ENCODE data around the gene NFKBIA. TPM values are rescaled to one million over a fixed set of nuclear protein-coding genes. Genes with fewer than 3 reads are reported as not detected.

NFKBIA gene
- polyA plus RNA-seq, 1 donor (not counting 4 experiments of a cell fraction or from before 2014, with no cell fraction given): 123 TPM

DNA sequence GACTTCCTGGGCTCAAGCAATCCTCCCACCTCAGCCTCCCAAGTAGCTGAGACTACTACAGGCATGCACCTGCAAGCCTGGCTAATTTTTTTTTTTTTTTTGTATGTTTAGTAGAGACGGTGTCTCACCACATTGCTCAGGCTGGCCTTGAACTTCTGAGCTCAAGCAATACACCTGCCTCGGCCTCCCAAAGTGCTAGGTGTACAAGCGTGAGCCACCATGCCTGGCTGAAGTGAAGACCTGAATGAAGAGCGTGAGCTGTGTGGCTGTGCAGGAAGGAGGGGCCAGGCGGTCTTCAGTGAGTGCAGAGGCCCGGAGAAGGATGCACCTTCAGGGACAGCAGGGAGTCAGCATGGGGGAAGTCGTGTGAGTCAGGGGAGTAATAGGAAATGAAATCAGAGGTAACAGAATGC is 14.9 kb upstream of the NFKBIA start:
- H3K9ac ChIP-seq (ENCODE audit: control insufficient read depth, extremely low read depth, insufficient read depth, low read length): no peak overlapping the region
- H3K4me3 ChIP-seq (ENCODE audit: control insufficient read depth in 2 of 3, extremely low read depth in 1 of 3, insufficient read depth in 2 of 3, low read depth in 1 of 3, low read length in 3 of 3): no peak overlapping the region
- no peak for FAIRE-seq
- H4K20me1 ChIP-seq (ENCODE audit: control insufficient read depth, extremely low read depth, insufficient read depth, low read length): no peaks in the 10 kb centered on the region
- no peaks in the 10 kb centered on the region for H3K27me3 ChIP-seq (ENCODE audit: control insufficient read depth, extremely low read depth, insufficient read depth, low read length)
- H3K27ac ChIP-seq (ENCODE audit: control insufficient read depth, insufficient read depth, low read length): no peak overlapping the region
- H3K9me1 ChIP-seq (ENCODE audit: control insufficient read depth, extremely low read depth, insufficient read depth, low read length): no peaks in the 10 kb centered on the region
- no peaks in the 10 kb centered on the region for H3K36me3 ChIP-seq (ENCODE audit: control insufficient read depth in 2 of 2, extremely low read depth in 1 of 2, insufficient read depth in 2 of 2, low read length in 2 of 2)
- TF ChIP-seq, protein P1, sequence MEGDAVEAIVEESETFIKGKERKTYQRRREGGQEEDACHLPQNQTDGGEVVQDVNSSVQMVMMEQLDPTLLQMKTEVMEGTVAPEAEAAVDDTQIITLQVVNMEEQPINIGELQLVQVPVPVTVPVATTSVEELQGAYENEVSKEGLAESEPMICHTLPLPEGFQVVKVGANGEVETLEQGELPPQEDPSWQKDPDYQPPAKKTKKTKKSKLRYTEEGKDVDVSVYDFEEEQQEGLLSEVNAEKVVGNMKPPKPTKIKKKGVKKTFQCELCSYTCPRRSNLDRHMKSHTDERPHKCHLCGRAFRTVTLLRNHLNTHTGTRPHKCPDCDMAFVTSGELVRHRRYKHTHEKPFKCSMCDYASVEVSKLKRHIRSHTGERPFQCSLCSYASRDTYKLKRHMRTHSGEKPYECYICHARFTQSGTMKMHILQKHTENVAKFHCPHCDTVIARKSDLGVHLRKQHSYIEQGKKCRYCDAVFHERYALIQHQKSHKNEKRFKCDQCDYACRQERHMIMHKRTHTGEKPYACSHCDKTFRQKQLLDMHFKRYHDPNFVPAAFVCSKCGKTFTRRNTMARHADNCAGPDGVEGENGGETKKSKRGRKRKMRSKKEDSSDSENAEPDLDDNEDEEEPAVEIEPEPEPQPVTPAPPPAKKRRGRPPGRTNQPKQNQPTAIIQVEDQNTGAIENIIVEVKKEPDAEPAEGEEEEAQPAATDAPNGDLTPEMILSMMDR (optimal IDR thresholded peaks at IDR 0.05 in 1 of 3, IDR thresholded peaks at IDR 0.05 in 1 of 3, conservative IDR thresholded peaks at IDR 0.05 in 1 of 3; ENCODE audit: extremely low read depth in 1 of 3, insufficient read depth in 2 of 3, low read length in 3 of 3): no peak
- no peak for TF ChIP-seq EZH2 (IDR thresholded peaks at IDR 0.05; ENCODE audit: low read length)
- H3K79me2 ChIP-seq (ENCODE audit: control insufficient read depth, insufficient read depth, low read length): no peaks in the 10 kb centered on the region
- H3K9me3 ChIP-seq (ENCODE audit: control insufficient read depth, low read depth, low read length): no peaks in the 10 kb centered on the region
- peak overlapping the region; percentile 34 for H3K4me2 ChIP-seq (ENCODE audit: control insufficient read depth, extremely low read depth, insufficient read depth, low read depth, low read length)
- peaks cover 8% of the 10 kb centered on the region for H3K4me1 ChIP-seq (ENCODE audit: control insufficient read depth, extremely low read depth, insufficient read depth, low read length)
- no peak for DNase-seq (ENCODE audit: low read depth, low spot score)
- dilution Hi-C loops (cut with MboI; ENCODE audit: extremely low pct_ligation_motif_present, low sequenced_read_pairs): no loop called here
- peak overlapping the region; percentile 33 for H2AFZ ChIP-seq (ENCODE audit: control insufficient read depth, low read length)

DNA sequence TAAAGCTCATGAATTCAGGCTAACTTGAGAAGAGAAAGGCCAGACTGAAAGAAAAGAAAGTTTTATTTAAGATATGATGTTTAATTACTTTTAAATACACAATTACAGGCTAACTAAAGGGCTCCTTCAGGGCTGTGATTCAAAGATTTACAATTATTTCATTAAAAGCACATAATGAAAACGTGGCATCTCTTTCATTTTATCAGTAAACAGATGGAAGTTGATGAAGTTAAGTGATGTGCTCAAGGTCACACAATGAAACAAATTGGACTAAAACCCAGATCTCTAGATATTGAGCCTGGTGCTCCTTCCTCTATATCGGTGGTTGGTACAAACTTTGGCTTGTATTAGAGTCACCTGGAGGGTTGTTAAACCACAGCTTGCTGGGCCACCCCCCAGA is 13.5 kb upstream of the NFKBIA start:
- Histone ChIP-seq H3K9ac (ENCODE audit: control insufficient read depth, extremely low read depth, insufficient read depth, low read length) (no peak overlapping the region), H3K4me3 (ENCODE audit: control insufficient read depth in 2 of 3, extremely low read depth in 1 of 3, insufficient read depth in 2 of 3, low read depth in 1 of 3, low read length in 3 of 3) (no peak overlapping the region), H3K79me2 (ENCODE audit: control insufficient read depth, insufficient read depth, low read length) (no peaks in the 10 kb centered on the region), H3K4me1 (ENCODE audit: control insufficient read depth, extremely low read depth, insufficient read depth, low read length) (peaks cover 8% of the 10 kb centered on the region), H3K36me3 (ENCODE audit: control insufficient read depth in 2 of 2, extremely low read depth in 1 of 2, insufficient read depth in 2 of 2, low read length in 2 of 2) (no peaks in the 10 kb centered on the region), H3K27ac (ENCODE audit: control insufficient read depth, insufficient read depth, low read length) (no peak overlapping the region), H2AFZ (ENCODE audit: control insufficient read depth, low read length) (no peak overlapping the region), H3K9me3 (ENCODE audit: control insufficient read depth, low read depth, low read length) (no peaks in the 10 kb centered on the region), H4K20me1 (ENCODE audit: control insufficient read depth, extremely low read depth, insufficient read depth, low read length) (no peaks in the 10 kb centered on the region), H3K4me2 (ENCODE audit: control insufficient read depth, extremely low read depth, insufficient read depth, low read depth, low read length) (no peak overlapping the region), H3K9me1 (ENCODE audit: control insufficient read depth, extremely low read depth, insufficient read depth, low read length) (no peaks in the 10 kb centered on the region), H3K27me3 (ENCODE audit: control insufficient read depth, extremely low read depth, insufficient read depth, low read length) (no peaks in the 10 kb centered on the region)
- TF ChIP-seq EZH2 (IDR thresholded peaks at IDR 0.05; ENCODE audit: low read length): no peak
- TF ChIP-seq, protein P1 (optimal IDR thresholded peaks at IDR 0.05 in 1 of 3, IDR thresholded peaks at IDR 0.05 in 1 of 3, conservative IDR thresholded peaks at IDR 0.05 in 1 of 3; ENCODE audit: extremely low read depth in 1 of 3, insufficient read depth in 2 of 3, low read length in 3 of 3): no peak
- FAIRE-seq (no peak), DNase-seq (ENCODE audit: low read depth, low spot score) (no peak)
- dilution Hi-C loops (cut with MboI; ENCODE audit: extremely low pct_ligation_motif_present, low sequenced_read_pairs): no loop called here

All from keratinocyte (primary cell).